K562 (cell line): Measurements from ENCODE around the gene KLHL33. TPM values are rescaled to one million over a fixed set of nuclear protein-coding genes. Genes with fewer than 3 reads are reported as not detected.

Experiments
- GABPA ChIP-seq: fragments of 200-800 bp; sonication (Bioruptor generic); conservative IDR thresholded peaks from 2 replicates; pipeline ENCODE4 v1.6.1; 2016; ENCODE audit warnings: low read depth, missing genetic modification characterization, missing compliant biosample characterization
- GTF2A2 ChIP-seq: IDR thresholded peaks from 2 replicates; pipeline ENCODE4 v1.6.1; 2016; ENCODE audit warnings: mild to moderate bottlenecking, missing genetic modification characterization, missing compliant biosample characterization
- GTF2E2 ChIP-seq: fragments of 200-800 bp; sonication (Bioruptor generic); IDR thresholded peaks from 2 replicates; pipeline ENCODE4 v1.6.1; 2016; ENCODE audit warnings: missing genetic modification characterization, missing compliant biosample characterization
- GTF2F1 ChIP-seq: IDR thresholded peaks from 2 replicates; pipeline ENCODE4 v1.6.1; 2011; ENCODE audit warnings: low read depth, low read length, improper control_type of control experiment
- HNRNPH1 ChIP-seq: fragments of 200-400 bp; formaldehyde crosslinking; optimal IDR thresholded peaks from 2 replicates; pipeline ENCODE3; 2017; ENCODE audit warnings: low read depth, mild to moderate bottlenecking, low read length, moderate library complexity
- NRF1 ChIP-seq, 2 experiments: fragments of 450-650 bp; IDR thresholded peaks in 1 of 2; conservative IDR thresholded peaks in 1 of 2; 2 replicates each; pipeline ENCODE4 v1.6.1; 2014; ENCODE audit warnings: mild to moderate bottlenecking in 2 of 2
- RBM14 ChIP-seq: fragments of 200-400 bp; formaldehyde crosslinking; IDR thresholded peaks from 2 replicates; pipeline ENCODE4 v1.6.1; 2018; ENCODE audit warnings: low read depth, mild to moderate bottlenecking, low read length, moderate library complexity, borderline replicate concordance; ENCODE audit not compliant: insufficient read depth
- TBP ChIP-seq: optimal IDR thresholded peaks from 2 replicates; pipeline ENCODE3; 2011; ENCODE audit warnings: low read depth, low read length, improper control_type of control experiment
- THRAP3 ChIP-seq: fragments of 450-650 bp; IDR thresholded peaks from 2 replicates; pipeline ENCODE4 v1.6.1; 2016; ENCODE audit warnings: mild to moderate bottlenecking, inconsistent platforms, borderline replicate concordance
- U2AF1 ChIP-seq: fragments of 200-400 bp; formaldehyde crosslinking; optimal IDR thresholded peaks from 2 replicates; pipeline ENCODE3; 2017; ENCODE audit warnings: mild to moderate bottlenecking, low read depth, low read length, moderate library complexity
- ZNF644 ChIP-seq: fragments of 200-800 bp; sonication (Bioruptor generic); IDR thresholded peaks from 2 replicates; pipeline ENCODE4 v1.6.1; 2016; ENCODE audit warnings: low read depth, missing genetic modification characterization, missing compliant biosample characterization
- ZNF77 ChIP-seq: fragments of 250-450 bp; sonication (Bioruptor Pico); IDR thresholded peaks from 2 replicates; pipeline ENCODE4 v1.5.0; 2020
- polyA plus RNA-seq, 8 experiments: library from polyadenylated mRNA; depleted of rRNA in 4 of 8; stranded (reverse) in 5 of 8; unstranded in 3 of 8; fragments of >200 nt; fragmentation: Nextera tagmentation in 2 of 8; fragmentation: Illumina TruSeq in 1 of 8; extraction: Ambion mirVana in 2 of 8; extraction: Trizol in 1 of 8; gene quantifications; 2 replicates each; pipeline versions ENCODE4 v1.2.1 to v1.2.3, GENCODE V29; 2011 to 2014; ENCODE audit warnings: inconsistent platforms in 1 of 8, missing spikeins in 1 of 8
- total RNA-seq, 7 experiments: library from RNA; depleted of rRNA in 6 of 7; stranded (reverse); fragments of >200 nt in 6 of 7; fragmentation: Illumina TruSeq in 2 of 7; extraction: Trizol in 2 of 7; gene quantifications; 2 replicates each; pipeline versions ENCODE4 v1.2.1 to v1.2.3, GENCODE V29; 2011 to 2021; ENCODE audit warnings: low replicate concordance in 1 of 7
- TF ChIP-seq, protein P1 (sequence below), 2 experiments: fragments of 450-650 bp; IDR thresholded peaks; 2 replicates each; pipeline ENCODE4 v1.6.1; 2016; ENCODE audit warnings: mild to moderate bottlenecking in 2 of 2, borderline replicate concordance in 1 of 2, low read depth in 1 of 2, moderate library complexity in 1 of 2
- TF ChIP-seq, protein P2 (sequence below): sonication (generic); formaldehyde crosslinking; IDR thresholded peaks from 2 replicates; pipeline ENCODE4 v1.8.0; 2023; ENCODE audit warnings: missing genetic modification reagents, mild to moderate bottlenecking, borderline replicate concordance

KLHL33 gene
- total and polyA plus RNA-seq, 9 of the 15 experiments (the other 6 are each of a cell fraction or from before 2014, with no cell fraction given): 0.04 to 0.27 (median 0.13) TPM; not detected in 6

DNA sequence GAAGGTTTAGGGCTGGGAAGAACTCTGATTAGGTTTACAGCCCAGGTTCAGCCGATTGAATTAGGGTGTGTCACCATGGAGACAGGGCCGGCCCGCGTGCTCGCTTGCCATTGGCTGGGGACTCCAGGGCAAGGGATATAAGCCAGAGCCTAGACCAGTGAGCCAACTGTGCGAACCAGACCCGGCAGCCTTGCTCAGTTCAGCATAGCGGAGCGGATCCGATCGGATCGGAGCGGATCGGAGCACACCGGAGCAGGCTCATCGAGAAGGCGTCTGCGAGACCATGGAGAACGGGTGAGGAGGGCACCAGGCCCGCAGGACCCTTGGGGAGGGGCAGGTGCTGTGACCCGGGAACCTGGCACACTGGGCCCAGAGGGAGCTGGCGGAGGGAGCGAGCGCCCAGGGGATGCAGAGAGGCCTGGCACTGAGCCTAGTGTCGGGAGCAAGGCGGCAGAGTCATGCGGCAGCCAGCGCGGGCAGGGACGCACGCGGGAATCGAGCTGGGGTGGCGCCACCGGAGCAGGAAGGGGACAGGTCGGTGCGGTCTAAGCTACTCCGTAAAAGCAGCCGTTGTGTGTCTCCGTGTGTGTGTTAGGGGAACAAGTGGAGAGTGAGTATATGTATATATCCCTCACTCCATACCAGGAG, 33.4 kb upstream of the KLHL33 start, which contains the start of gene PNP (continued):
- TF ChIP-seq, protein P1, sequence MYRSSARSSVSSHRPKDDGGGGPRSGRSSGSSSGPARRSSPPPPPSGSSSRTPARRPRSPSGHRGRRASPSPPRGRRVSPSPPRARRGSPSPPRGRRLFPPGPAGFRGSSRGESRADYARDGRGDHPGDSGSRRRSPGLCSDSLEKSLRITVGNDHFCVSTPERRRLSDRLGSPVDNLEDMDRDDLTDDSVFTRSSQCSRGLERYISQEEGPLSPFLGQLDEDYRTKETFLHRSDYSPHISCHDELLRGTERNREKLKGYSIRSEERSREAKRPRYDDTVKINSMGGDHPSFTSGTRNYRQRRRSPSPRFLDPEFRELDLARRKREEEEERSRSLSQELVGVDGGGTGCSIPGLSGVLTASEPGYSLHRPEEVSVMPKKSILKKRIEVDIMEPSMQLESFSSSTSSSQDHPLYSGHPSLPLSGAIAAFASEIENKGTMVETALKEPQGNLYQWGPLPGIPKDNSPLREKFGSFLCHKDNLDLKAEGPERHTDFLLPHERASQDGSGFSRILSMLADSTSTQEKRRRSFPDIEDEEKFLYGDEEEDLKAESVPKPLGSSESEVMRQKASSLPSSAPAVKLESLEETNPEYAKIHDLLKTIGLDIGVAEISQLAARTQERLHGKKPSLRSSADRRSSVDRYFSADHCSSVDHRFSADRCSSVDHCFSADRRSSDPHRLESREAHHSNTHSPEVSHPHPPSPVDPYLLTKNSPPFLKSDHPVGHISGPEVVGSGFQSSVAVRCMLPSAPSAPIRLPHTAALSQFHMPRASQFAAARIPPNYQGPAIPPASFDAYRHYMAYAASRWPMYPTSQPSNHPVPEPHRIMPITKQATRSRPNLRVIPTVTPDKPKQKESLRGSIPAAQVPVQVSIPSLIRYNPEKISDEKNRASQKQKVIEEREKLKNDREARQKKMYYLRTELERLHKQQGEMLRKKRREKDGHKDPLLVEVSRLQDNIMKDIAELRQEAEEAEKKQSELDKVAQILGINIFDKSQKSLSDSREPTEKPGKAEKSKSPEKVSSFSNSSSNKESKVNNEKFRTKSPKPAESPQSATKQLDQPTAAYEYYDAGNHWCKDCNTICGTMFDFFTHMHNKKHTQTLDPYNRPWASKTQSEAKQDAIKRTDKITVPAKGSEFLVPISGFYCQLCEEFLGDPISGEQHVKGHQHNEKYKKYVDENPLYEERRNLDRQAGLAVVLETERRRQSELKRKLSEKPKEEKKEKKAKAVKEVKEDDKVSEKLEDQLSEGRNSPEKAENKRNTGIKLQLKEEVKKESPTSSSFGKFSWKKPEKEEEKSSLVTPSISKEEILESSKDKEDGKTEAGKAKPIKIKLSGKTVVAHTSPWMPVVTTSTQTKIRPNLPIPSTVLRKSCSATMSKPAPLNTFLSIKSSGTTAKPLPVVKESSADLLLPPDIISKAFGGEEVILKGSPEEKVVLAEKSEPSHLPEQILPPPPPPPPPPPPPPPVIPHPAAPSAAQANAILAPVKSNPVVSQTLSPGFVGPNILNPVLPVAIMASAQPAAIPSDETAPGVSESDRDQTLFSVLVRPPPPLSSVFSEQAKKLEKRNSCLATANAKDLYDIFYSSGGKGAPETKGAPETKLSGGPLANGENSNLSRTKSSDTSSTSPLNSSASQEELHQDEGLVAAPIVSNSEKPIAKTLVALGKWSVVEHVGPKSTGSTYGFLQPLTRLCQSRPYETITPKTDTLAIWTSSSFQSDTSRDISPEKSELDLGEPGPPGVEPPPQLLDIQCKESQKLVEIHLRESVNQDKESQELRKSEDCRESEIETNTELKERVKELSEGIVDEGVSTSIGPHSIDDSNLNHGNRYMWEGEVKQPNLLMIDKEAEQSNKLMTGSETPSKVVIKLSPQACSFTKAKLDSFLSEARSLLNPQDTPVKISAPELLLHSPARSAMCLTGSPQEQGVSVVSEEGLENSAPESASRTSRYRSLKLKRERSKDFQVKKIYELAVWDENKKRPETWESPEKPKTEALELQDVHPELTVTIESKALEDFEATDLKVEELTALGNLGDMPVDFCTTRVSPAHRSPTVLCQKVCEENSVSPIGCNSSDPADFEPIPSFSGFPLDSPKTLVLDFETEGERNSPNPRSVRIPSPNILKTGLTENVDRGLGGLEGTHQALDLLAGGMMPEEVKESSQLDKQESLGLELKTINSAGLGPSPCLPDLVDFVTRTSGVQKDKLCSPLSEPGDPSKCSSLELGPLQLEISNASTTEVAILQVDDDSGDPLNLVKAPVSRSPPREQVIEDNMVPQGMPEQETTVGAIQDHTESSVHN (IDR thresholded peaks at IDR 0.05; ENCODE audit: borderline replicate concordance in 1 of 2, low read depth in 1 of 2): no peak
- 0 out of 2 replicates have a peak, but pooled peaks have one; percentile 57 for TF ChIP-seq THRAP3
- TF ChIP-seq TBP: peak; percentile 99
- TF ChIP-seq U2AF1: no peak
- TF ChIP-seq GTF2A2 (tag): 0 out of 2 replicates have a peak, but pooled peaks have one; percentile 50
- TF ChIP-seq ZNF644 (tag): no peak
- TF ChIP-seq GTF2E2: no peak
- no peak for TF ChIP-seq GABPA (tag)
- no peak for TF ChIP-seq HNRNPH1
- TF ChIP-seq ZNF77: no peak
- no peak for TF ChIP-seq RBM14
- TF ChIP-seq, protein P2, sequence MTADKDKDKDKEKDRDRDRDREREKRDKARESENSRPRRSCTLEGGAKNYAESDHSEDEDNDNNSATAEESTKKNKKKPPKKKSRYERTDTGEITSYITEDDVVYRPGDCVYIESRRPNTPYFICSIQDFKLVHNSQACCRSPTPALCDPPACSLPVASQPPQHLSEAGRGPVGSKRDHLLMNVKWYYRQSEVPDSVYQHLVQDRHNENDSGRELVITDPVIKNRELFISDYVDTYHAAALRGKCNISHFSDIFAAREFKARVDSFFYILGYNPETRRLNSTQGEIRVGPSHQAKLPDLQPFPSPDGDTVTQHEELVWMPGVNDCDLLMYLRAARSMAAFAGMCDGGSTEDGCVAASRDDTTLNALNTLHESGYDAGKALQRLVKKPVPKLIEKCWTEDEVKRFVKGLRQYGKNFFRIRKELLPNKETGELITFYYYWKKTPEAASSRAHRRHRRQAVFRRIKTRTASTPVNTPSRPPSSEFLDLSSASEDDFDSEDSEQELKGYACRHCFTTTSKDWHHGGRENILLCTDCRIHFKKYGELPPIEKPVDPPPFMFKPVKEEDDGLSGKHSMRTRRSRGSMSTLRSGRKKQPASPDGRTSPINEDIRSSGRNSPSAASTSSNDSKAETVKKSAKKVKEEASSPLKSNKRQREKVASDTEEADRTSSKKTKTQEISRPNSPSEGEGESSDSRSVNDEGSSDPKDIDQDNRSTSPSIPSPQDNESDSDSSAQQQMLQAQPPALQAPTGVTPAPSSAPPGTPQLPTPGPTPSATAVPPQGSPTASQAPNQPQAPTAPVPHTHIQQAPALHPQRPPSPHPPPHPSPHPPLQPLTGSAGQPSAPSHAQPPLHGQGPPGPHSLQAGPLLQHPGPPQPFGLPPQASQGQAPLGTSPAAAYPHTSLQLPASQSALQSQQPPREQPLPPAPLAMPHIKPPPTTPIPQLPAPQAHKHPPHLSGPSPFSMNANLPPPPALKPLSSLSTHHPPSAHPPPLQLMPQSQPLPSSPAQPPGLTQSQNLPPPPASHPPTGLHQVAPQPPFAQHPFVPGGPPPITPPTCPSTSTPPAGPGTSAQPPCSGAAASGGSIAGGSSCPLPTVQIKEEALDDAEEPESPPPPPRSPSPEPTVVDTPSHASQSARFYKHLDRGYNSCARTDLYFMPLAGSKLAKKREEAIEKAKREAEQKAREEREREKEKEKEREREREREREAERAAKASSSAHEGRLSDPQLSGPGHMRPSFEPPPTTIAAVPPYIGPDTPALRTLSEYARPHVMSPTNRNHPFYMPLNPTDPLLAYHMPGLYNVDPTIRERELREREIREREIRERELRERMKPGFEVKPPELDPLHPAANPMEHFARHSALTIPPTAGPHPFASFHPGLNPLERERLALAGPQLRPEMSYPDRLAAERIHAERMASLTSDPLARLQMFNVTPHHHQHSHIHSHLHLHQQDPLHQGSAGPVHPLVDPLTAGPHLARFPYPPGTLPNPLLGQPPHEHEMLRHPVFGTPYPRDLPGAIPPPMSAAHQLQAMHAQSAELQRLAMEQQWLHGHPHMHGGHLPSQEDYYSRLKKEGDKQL: 0 out of 2 replicates have a peak, but pooled peaks have one; percentile 18
- TF ChIP-seq NRF1 (conservative IDR thresholded peaks at IDR 0.05 in 1 of 2, IDR thresholded peaks at IDR 0.05 in 1 of 2): peak; percentile 26 to 33; a peak in 3 of 4 replicates
- TF ChIP-seq GTF2F1: peak; percentile 93
